Measurements from ENCODE around the gene AGBL5. TPM values are rescaled to one million over a fixed set of nuclear protein-coding genes. Genes with fewer than 3 reads are reported as not detected.
A peak's percentile ranks its signal among the peaks of the same experiment; 100 is the strongest.

AGBL5 gene
- total and polyA plus RNA-seq, 2 of the 13 experiments (the other 11 are each of a cell fraction or from before 2014, with no cell fraction given), result 55.9 to 73.3 TPM

GRCh38 chr2:27049422-27050280, 1.8 kb upstream of the AGBL5 start (continued):
- TF ChIP-seq TIGD3 (CRISPR knock-in tag; IDR thresholded peaks at IDR 0.05; ENCODE audit: borderline replicate concordance), result no peak
- TF ChIP-seq ZNF138 (CRISPR knock-in tag; IDR thresholded peaks at IDR 0.05; ENCODE audit: low read depth), result no peak
- TF ChIP-seq ZNF672 (CRISPR knock-in tag; IDR thresholded peaks at IDR 0.05), result no peak
- no peak; the same call in 1 of the 2 replicates for TF ChIP-seq ZNF530 (CRISPR knock-in tag; IDR thresholded peaks at IDR 0.05; ENCODE audit: low read depth)
- no peak for TF ChIP-seq CC2D1A (CRISPR knock-in tag; IDR thresholded peaks at IDR 0.05)
- TF ChIP-seq ARID2 (CRISPR knock-in tag; IDR thresholded peaks at IDR 0.05; ENCODE audit: borderline replicate concordance), result no peak
- no peak; the same call in 1 of the 2 replicates for TF ChIP-seq CBX5 (CRISPR knock-in tag; IDR thresholded peaks at IDR 0.05; ENCODE audit: borderline replicate concordance)
- no peak for TF ChIP-seq ZNF207 (IDR thresholded peaks at IDR 0.05; ENCODE audit: borderline replicate concordance)
- no peak for TF ChIP-seq ZNF282 (IDR thresholded peaks at IDR 0.05; ENCODE audit: partially characterized antibody)
- peak; percentile 28 for TF ChIP-seq ZNF280B (CRISPR knock-in tag; IDR thresholded peaks at IDR 0.05; ENCODE audit: borderline replicate concordance)
- TF ChIP-seq SALL1 (CRISPR knock-in tag; IDR thresholded peaks at IDR 0.05), result no peak; the same call in 1 of the 2 replicates
- 0 out of 2 replicates have a peak, but pooled peaks have one; percentile 14 for TF ChIP-seq ZNF792 (CRISPR knock-in tag; IDR thresholded peaks at IDR 0.05)
- TF ChIP-seq LRRFIP1 (CRISPR knock-in tag; conservative IDR thresholded peaks at IDR 0.05), result no peak
- peak; percentile 14; the same call in 1 of the 2 replicates for TF ChIP-seq ZNF788 (CRISPR knock-in tag; IDR thresholded peaks at IDR 0.05; ENCODE audit: borderline replicate concordance)
- TF ChIP-seq YEATS4 (CRISPR knock-in tag; IDR thresholded peaks at IDR 0.05; ENCODE audit: borderline replicate concordance), result peak; percentile 86
- TF ChIP-seq NFIC (IDR thresholded peaks at IDR 0.05; ENCODE audit: low read length), result no peak
- TF ChIP-seq ZBTB37 (CRISPR knock-in tag; IDR thresholded peaks at IDR 0.05), result no peak
- TF ChIP-seq ZNF180 (CRISPR knock-in tag; IDR thresholded peaks at IDR 0.05; ENCODE audit: borderline replicate concordance, low read depth), result no peak
- TF ChIP-seq HHEX (CRISPR knock-in tag; IDR thresholded peaks at IDR 0.05), result no peak
- TF ChIP-seq ZNF776 (CRISPR knock-in tag; IDR thresholded peaks at IDR 0.05), result peak; percentile 47; the same call in 1 of the 2 replicates
- no peak for TF ChIP-seq ZNF10 (CRISPR knock-in tag; IDR thresholded peaks at IDR 0.05; ENCODE audit: borderline replicate concordance, low read depth)
- TF ChIP-seq PBX2 (CRISPR knock-in tag; IDR thresholded peaks at IDR 0.05), result no peak

Measured in HepG2 (cell line).